ENCODE results near the gene PTGDS.

PTGDS gene

GRCh38 chr9:136946228-136947027 lies 30.9 kb upstream of the PTGDS start:
- DNase-seq = no peak

GRCh38 chr9:136947028-136947891 lies 30.0 kb upstream of the PTGDS start:
- no peak for DNase-seq

- no peak for DNase-seq
Observed at GRCh38 chr9:136947955-136948510, 29.3 kb upstream of the PTGDS start.

- DNase-seq = no peak
Observed at GRCh38 chr9:136949239-136949816, 28.0 kb upstream of the PTGDS start.

GRCh38 chr9:136949817-136950655 lies 27.3 kb upstream of the PTGDS start:
- DNase-seq = peak; percentile 87 to 94 (median 91)

- no peak for DNase-seq
Observed at GRCh38 chr9:136950656-136951276, 26.5 kb upstream of the PTGDS start.

GRCh38 chr9:136951541-136952320 lies 25.6 kb upstream of the PTGDS start, which contains the start of gene LCN12:
Gene LCN12 (plus strand): TSS chr9:136952273. CDS start chr9:136952328, 55 bp downstream.
- DNase-seq = no peak

GRCh38 chr9:136952321-136952850 lies 24.9 kb upstream of the PTGDS start:
- no peak for DNase-seq

GRCh38 chr9:136952876-136953770 lies 24.2 kb upstream of the PTGDS start:
- DNase-seq = no peak

GRCh38 chr9:136953771-136954269 lies 23.5 kb upstream of the PTGDS start:
- DNase-seq = no peak

GRCh38 chr9:136954270-136955083 lies 22.8 kb upstream of the PTGDS start:
- no peak for DNase-seq

GRCh38 chr9:136955202-136955942 lies 21.9 kb upstream of the PTGDS start:
- DNase-seq = no peak

- DNase-seq = no peak
Observed at GRCh38 chr9:136955943-136956335, 21.4 kb upstream of the PTGDS start.

GRCh38 chr9:136956604-136957003 lies 20.7 kb upstream of the PTGDS start:
- no peak for DNase-seq

- DNase-seq = no peak
Observed at GRCh38 chr9:136957461-136957860, 19.8 kb upstream of the PTGDS start.

GRCh38 chr9:136957901-136958300 lies 19.4 kb upstream of the PTGDS start:
- no peak for DNase-seq

- DNase-seq = no peak
Observed at GRCh38 chr9:136958473-136958872, 18.8 kb upstream of the PTGDS start.

Data from activated naive CD4-positive, alpha-beta T cell (primary cell).